Measurements from ENCODE around the gene ENOSF1.

DNA sequence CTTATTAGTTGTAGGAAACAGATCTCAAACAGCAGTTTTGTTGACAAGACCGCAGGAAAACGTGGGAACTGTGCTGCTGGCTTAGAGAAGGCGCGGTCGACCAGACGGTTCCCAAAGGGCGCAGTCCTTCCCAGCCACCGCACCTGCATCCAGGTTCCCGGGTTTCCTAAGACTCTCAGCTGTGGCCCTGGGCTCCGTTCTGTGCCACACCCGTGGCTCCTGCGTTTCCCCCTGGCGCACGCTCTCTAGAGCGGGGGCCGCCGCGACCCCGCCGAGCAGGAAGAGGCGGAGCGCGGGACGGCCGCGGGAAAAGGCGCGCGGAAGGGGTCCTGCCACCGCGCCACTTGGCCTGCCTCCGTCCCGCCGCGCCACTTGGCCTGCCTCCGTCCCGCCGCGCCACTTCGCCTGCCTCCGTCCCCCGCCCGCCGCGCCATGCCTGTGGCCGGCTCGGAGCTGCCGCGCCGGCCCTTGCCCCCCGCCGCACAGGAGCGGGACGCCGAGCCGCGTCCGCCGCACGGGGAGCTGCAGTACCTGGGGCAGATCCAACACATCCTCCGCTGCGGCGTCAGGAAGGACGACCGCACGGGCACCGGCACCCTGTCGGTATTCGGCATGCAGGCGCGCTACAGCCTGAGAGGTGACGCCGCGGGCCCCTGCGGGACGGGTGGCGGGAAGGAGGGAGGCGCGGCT, 55.0 kb downstream of the ENOSF1 start, which contains the start of gene TYMS:
- TF ChIP-seq, protein P1, sequence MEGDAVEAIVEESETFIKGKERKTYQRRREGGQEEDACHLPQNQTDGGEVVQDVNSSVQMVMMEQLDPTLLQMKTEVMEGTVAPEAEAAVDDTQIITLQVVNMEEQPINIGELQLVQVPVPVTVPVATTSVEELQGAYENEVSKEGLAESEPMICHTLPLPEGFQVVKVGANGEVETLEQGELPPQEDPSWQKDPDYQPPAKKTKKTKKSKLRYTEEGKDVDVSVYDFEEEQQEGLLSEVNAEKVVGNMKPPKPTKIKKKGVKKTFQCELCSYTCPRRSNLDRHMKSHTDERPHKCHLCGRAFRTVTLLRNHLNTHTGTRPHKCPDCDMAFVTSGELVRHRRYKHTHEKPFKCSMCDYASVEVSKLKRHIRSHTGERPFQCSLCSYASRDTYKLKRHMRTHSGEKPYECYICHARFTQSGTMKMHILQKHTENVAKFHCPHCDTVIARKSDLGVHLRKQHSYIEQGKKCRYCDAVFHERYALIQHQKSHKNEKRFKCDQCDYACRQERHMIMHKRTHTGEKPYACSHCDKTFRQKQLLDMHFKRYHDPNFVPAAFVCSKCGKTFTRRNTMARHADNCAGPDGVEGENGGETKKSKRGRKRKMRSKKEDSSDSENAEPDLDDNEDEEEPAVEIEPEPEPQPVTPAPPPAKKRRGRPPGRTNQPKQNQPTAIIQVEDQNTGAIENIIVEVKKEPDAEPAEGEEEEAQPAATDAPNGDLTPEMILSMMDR (conservative IDR thresholded peaks at IDR 0.05 in 1 of 2, IDR thresholded peaks at IDR 0.05 in 1 of 2; ENCODE audit: extremely low read depth in 1 of 2, insufficient read depth in 1 of 2, low read depth in 1 of 2, low read length in 2 of 2): peak in 1 of 2 donors; percentile 19
- TF ChIP-seq EZH2 (IDR thresholded peaks at IDR 0.05; ENCODE audit: borderline replicate concordance, low read length): no peak

Measured in mammary epithelial cell (primary cell).